Skeletal muscle cell (primary cell): ENCODE results near the gene GPC6.

Experiments used
- DNase-seq: peaks from one replicate; pipeline ENCODE4 v3.0.0-alpha.2; 2010; ENCODE audit warnings: low read depth
- H3K4me3 ChIP-seq: 2 replicates; pipeline ENCODE4 v1.5.1; 2011; ENCODE audit warnings: low read depth, mild to moderate bottlenecking, control low read depth, low read length, moderate library complexity

GPC6 gene

DNA sequence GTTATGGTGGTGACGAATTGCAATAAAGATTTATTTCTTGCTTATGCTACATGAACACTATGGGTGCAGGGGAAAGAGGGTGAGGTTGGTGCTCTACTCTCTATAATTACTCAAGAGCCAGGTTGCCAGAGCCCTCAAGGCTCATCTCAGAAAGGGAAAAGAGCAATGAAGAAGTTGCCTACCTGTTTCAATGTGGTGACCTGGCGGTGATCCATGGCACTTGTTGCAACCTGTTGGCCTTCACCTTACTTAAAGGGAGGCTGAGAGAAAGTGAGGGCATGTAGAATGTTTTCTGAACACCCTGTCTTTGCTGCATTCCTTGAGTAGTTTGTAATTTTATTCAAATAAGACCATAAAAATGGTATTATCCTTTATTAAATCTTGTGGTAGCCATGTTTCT, 394.4 kb downstream of the GPC6 start:
- no peak overlapping the region for H3K4me3 ChIP-seq
- DNase-seq: no peak

DNA sequence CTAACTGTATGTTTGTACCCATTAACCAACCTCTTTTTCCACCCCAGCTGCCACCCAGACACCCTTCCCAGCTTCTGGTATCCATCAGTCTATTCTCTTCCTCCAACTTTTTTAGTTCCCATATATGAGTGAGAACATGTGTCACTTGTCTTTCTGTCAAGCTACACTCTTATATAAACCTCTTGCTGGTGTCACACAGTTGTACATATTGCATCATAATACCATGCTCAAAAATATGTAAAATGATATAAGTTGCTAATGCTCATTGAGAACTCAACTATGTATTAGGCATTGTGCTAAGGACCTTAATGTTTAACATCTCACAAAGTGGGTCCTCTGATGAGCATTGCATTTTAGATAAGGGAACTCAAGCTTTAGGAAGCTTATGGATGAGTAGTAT, 395.4 kb downstream of the GPC6 start:
- DNase-seq: no peak

DNA sequence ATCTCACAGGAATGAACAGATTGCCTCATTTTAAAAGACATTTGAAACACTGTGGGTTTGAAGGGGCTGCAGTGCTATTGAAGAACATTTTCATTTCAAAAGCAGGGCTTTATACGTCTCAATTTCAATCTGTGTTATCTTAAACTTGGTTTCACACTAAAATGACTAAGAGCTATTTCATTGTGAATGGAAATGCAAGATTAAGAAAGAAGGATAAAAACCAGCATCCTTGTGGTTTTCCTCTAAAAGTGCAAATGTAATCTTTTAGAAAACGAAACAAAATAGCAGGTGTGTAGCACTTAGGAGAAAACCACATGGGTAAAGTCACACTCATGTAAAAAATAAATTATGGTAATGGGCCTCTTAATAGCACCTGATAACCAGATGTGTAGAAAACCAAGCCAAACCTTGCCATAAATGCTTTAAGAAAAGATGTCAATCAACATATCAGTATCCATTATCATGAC, 397.7 kb downstream of the GPC6 start:
- DNase-seq: no peak
- no peak overlapping the region for H3K4me3 ChIP-seq

More for the DNA sequence above, 395.4 kb downstream of the GPC6 start:
- H3K4me3 ChIP-seq: no peak overlapping the region

DNA sequence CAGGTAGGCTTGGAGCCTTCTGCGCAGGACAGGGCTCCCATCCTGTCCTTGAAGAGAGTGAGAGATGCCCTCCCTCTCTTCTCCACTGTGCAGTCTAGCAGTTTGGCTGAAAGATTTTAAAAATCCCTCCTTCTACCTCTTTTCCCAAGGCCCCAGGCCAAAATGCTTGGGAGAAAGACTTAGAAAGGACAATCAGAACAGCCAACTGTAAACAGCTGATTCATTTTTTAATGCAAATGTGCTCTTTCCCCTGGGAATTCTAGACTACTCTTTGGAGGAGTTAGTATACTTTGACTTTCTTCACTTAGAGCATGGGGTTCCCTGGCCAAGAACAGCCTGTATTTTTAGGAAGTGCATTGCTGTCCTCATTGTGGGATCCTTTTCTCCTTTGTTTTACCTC, 398.9 kb downstream of the GPC6 start:
- DNase-seq: no peak
- no peak overlapping the region for H3K4me3 ChIP-seq

DNA sequence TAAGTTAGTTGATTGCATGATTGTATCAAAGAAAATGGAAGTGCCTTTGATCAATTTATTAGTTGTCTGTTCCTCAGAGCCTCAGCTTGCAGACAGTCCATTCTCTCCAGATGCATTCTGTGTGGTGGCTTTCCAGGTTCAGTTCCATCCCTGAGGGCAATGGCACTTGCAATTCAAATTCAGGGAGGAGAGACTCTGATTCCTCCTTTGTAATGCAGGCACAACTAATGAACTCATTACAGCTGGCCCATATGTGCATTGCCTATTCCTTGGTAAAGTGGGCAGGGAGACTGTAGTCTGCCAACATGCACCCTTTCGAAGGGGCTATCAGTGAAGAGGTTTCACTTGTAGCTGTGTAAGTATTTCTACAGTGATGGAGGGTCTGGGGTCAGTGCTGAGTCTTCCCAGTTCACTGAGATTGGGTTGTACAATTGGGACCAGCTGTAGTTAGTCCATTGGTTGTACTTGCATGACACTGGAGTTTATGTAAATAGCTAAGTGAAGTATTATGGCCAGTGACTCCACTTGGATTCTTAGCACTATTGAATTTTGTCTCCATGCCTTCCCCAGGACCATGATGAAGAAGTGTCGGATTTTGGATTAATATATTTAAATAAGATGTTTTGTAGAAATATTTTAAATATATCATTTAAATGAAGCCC, 401.7 kb downstream of the GPC6 start:
- DNase-seq: no peak
- H3K4me3 ChIP-seq: no peak overlapping the region

DNA sequence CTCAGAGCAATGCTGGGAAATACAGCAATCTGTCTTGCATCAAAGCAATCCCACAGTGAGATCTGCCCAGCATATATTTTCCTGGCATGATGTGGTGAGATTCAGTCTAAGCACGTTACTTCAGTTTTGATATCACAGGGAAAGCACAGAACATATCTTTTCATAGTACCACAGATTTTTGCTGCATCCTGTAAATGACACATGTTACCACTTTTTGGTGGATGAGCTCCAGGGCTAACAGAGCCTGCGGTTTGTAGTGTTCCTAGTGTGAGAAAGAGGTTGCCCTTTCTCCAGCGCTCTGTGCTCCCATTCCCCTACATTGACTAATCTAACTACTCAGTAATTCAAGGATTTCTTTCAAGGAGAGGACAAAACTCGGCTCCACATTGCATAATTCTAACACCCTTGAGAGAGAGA, 409.0 kb downstream of the GPC6 start:
- DNase-seq: peak; percentile 76
- H3K4me3 ChIP-seq: no peak overlapping the region

DNA sequence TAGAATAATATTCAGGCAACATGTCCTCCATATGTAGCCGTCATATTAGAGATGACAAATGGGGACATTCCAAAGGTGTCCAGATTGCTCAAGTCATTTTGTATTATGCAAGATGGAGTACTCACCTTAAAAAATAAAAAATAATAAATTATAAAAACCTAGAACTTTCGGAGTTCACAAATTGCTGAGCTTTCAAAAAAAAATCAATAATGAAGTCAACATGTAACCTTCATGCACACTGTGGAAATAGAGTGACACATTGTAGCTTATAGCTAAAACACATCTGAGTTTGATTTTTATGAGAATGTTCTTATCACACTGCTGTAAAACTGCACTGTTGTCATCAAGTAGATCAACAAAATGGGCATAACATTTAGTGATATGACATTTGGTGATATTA, 411.2 kb downstream of the GPC6 start:
- no peak for DNase-seq
- H3K4me3 ChIP-seq: no peak overlapping the region

DNA sequence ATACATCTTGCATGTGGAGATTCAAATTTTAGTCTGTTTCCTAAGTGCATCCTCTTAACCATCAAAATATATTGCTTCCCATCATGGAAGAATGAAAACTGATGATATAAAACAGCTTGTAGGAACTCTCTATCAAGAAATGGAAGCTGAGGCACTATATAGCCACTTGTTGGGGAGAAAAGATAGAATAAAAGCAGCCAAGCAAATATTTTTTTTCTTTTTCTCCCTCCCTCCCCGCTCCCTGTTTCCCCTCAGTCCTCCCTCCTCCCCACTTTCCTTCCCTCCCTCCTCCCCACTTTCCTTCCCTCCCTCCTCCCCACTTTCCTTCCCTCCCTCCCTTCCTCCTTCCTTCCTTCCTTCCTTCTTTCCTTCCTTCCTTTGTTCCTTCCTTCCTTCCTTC, 413.8 kb downstream of the GPC6 start:
- DNase-seq: no peak

DNA sequence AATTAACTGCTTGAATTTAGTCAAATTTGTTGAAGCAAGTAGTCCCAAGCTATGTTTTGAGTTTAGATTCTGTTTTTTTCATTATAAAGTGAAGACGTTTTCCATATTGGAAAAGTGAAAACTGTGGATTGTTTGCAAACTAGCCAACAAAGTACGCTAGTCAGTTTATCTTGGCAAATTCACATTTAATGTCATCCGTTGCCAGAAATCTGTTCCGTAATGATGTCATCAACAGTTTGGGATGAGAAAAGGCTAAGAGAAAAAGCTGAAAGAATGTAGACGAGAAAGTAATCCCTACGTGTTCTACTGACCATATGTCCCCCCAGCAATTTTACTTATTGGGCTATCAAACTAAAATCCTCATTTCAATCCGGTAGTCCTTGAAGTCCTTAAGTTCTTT, 419.6 kb downstream of the GPC6 start:
- peak; percentile 25 for DNase-seq
- H3K4me3 ChIP-seq: no peak overlapping the region

More for the DNA sequence above, 413.8 kb downstream of the GPC6 start:
- no peak overlapping the region for H3K4me3 ChIP-seq

DNA sequence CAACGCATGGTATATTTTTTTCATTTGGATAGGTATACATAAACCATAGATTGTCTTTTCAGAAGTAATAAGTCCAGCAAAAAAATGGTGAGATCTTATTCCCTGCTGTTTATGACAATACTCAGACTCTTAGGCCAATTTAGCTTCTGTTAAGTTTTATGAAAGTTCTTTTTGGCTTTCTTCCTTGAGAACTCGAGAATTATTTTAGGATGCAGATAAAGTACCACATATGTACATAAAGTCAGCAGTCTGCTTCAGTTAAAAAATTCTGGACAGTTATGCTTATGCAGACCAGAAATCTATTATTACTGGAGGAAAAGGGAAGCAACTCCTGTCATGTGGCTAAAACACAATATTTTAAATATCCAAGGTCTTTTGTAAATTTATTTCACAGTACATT, 422.9 kb downstream of the GPC6 start:
- no peak for DNase-seq

DNA sequence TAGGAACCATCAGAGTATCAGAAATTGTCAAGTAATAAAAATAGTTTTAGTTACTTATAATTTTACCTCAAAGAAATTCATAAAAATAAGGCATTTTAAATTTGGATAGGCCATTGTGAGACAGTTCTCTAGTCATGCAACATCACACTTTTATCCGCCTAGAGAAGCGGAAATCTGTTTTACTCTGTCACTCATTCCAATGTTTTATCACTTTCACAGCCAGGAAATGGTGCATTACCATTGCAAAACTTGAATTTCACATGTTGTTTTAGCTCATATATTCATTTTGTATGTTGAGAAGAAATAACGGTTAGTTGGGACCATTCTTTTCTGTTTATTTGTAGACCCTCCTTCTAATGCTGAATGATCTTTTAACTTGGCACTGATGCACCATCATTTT, 427.2 kb downstream of the GPC6 start:
- DNase-seq: no peak
- no peak overlapping the region for H3K4me3 ChIP-seq

More for the DNA sequence above, 422.9 kb downstream of the GPC6 start:
- H3K4me3 ChIP-seq: no peak overlapping the region

DNA sequence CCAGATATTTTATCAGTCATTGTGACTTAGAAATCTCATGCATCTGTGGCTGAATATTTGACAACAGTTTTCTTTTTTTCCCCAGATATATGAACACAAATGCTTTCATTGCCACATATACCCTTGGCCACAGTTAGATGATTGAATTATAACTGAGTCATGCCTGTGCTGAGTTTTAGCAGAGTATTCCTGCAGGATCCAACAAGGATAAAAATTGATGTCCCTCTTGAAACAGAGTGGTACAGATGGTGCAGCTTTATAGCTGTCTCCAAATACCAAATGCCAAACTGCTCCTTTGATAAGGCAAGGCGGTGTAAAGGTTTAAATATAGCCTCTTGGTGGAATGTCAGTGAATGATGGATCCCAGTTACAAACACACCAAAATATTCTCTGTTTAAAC, 428.5 kb downstream of the GPC6 start:
- no peak for DNase-seq
- no peak overlapping the region for H3K4me3 ChIP-seq

DNA sequence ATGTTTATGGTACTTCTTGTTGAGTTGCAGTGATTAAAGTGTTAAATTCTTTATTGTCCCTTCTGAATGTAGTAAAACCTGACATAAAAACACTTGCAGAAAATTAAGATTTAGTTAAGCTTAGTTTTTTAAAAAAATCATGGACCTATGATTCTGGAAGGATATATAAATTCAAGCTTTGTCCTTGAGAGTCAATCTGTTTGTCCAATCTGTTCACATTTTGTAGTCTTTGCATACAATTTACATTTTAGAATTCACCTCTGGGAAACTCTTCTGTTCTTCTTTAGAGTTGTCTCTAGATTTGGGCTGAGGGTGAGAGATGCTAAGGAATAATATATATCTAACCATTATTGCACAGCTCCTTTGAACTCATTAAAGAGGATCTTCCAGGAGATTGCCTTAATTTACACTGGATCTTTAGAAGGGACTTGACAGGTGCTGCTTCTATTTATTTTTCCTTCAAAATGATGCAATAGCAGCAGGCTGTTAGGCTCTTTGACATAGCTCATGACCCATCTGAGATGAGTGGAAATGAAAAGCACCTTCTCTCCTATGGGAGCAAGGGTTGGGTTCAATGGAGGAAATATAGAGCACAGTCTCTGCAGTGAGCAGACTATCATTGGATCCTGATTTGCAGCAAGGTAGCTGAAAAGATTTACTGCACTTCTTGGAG, 433.9 kb downstream of the GPC6 start:
- H3K4me3 ChIP-seq: no peak overlapping the region
- no peak for DNase-seq

DNA sequence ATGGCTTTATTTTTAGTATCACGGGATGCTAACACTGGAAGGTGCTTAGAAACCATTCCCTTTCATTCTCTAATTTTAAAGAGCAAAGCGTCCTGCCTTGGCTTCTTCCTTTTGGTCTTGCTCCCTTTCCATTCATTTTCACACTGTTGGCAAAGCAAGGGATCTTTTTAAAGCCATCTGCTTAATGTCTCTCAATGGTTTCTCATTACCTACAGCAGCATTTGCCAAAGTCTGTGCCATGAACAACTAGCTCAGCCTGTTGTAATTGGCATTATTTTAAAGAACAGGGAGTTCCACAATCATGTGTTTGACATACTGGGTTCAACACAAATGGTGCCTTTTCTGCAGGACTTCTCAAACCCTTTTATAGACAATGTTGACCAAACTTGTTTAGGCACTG, 444.3 kb downstream of the GPC6 start:
- DNase-seq: no peak

DNA sequence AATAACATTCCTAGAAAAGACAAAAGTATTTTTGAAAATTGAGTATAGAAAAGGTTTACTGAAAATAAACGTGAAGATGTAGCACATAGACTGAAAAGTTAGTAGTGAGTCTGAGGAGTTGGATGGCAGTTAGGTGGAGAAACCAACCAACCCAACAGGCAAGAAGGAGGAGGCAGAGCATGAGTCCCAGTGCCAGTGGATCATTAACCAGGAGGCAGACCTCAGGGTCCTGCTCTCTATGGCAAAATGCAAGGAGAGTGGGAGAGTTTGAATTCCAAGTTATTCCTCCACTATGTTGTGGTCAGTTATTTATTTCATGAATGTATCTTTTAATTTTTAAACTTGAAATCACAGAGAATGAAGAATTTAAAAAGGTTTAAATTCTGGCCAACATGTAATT, 446.4 kb downstream of the GPC6 start:
- H3K4me3 ChIP-seq: no peak overlapping the region
- no peak for DNase-seq

More for the DNA sequence above, 444.3 kb downstream of the GPC6 start:
- no peak overlapping the region for H3K4me3 ChIP-seq

DNA sequence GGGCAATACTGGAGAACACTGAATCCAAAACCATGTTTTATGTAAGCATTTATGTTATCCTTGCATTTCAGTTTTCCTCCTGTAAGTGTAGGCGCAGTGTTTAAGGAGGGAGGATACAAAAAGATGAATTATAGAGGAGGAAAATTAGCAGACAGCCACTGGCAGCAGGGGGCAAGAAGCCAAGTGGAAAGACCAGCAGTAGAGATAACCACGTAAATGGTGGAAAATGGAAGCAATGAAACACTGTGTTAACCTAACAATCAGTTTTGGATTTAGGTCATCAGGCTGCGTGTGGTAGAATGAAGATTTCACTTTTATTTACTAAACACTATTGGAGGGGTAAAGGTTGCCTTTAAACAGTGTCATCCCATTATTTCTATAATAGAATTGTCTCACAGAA, 447.3 kb downstream of the GPC6 start:
- no peak for DNase-seq
- H3K4me3 ChIP-seq: no peak overlapping the region

DNA sequence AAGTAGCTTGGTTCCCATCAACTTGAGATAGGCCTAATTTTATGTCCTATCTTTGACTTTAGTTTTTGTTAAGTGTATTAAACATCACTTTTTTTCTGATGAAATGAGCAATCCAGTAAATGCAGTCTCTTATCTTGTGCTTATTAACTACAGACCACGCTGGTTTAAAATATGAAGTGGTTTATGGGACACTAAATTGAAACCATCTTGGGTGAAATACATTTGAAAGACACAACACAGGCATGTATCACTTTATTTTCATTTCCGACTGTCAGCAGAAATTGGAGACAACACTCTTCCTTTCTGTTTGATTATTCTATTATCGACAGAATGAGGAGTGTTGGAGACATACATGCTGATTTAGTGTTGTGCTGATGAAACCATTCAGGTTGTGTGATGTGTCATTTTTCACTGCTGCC, 447.7 kb downstream of the GPC6 start:
- no peak overlapping the region for H3K4me3 ChIP-seq
- no peak for DNase-seq

DNA sequence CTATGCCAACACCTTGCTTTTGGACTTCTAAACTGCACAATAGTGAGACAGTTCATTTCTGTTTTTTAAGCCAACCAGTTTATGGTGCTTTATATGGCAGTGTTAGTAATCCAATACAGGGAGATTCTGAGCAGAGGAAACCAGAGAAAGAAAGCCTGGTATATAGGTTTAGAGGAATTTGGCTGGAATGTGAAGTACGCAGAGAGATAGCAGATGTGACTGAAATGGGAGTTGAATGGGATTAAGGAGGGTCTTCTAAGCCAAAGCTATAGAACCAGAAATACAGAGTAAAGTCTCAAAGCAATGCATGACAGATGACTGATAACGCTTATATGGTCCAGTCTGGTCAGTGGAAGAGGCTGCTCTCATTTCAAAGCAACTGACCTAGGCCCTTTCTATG, 453.7 kb downstream of the GPC6 start:
- no peak for DNase-seq

DNA sequence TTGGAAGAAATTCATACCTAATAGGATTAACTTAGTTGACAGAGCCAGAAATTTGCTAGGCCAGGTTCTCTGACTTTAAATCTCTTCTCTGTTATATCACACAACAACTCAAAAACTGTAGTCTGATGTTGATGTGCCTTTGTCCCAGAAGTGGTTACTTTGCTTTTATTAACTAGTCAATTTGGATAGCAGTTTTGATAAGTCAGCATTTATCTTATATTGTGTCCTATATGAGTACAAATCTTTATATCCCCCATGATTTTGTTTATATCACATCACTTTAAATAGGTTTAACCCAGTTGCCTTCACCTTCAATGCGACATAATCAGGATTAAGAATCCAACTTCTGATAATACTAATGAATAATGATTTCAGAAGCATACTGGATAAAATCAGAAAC, 459.3 kb downstream of the GPC6 start:
- DNase-seq: no peak
- no peak overlapping the region for H3K4me3 ChIP-seq

More for the DNA sequence above, 453.7 kb downstream of the GPC6 start:
- no peak overlapping the region for H3K4me3 ChIP-seq

DNA sequence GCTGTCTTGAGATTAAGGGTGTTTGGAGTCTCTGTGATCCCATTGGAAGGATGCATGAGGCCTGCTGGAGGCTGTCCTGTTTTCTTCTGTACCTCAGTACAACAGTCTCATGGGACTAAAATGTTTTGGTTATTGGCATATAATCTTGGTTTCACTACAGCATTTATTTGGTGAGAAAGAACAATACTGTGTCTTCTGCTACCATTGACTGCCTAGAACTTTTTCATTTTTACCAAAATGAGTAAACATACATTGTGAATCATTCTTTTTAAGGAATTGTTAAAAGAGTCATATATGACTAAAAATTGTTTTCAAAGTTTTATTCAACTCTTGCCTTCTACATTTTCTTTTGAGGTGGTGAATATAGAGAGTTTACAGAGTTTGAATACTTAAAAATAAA, 459.8 kb downstream of the GPC6 start:
- DNase-seq: no peak
- no peak overlapping the region for H3K4me3 ChIP-seq

DNA sequence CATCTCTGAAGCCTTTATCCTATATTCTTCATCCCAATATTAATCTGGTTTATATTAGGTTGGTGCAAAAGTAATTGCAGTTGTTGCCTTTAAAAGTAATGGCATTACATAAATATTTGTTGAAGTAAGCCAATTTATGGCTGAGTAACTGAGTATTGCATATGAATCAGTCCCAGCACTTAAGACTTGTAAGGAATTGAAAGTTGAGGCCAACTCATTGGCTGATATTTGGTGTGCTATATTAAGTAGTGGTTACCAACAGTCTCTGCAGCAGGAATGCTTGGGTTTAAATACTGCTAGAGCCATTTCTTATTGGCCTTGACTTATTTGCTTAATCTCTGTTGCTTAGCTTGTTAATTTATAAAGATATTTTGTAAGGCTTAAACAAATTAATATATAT, 460.7 kb downstream of the GPC6 start:
- DNase-seq: no peak

More for the DNA sequence above, 460.7 kb downstream of the GPC6 start:
- no peak overlapping the region for H3K4me3 ChIP-seq
